ENCODE measurements around the gene AKAIN1.

GRCh38 chr18:5244941-5245340 is 47.9 kb upstream of the AKAIN1 start:
- TF ChIP-seq MXI1 (IDR thresholded peaks at IDR 0.05; ENCODE audit: low read depth, low read length), result no peak
- TF ChIP-seq, protein P1, sequence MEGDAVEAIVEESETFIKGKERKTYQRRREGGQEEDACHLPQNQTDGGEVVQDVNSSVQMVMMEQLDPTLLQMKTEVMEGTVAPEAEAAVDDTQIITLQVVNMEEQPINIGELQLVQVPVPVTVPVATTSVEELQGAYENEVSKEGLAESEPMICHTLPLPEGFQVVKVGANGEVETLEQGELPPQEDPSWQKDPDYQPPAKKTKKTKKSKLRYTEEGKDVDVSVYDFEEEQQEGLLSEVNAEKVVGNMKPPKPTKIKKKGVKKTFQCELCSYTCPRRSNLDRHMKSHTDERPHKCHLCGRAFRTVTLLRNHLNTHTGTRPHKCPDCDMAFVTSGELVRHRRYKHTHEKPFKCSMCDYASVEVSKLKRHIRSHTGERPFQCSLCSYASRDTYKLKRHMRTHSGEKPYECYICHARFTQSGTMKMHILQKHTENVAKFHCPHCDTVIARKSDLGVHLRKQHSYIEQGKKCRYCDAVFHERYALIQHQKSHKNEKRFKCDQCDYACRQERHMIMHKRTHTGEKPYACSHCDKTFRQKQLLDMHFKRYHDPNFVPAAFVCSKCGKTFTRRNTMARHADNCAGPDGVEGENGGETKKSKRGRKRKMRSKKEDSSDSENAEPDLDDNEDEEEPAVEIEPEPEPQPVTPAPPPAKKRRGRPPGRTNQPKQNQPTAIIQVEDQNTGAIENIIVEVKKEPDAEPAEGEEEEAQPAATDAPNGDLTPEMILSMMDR (IDR thresholded peaks at IDR 0.05 in 2 of 3, conservative IDR thresholded peaks at IDR 0.05 in 1 of 3; ENCODE audit: control insufficient read depth in 2 of 3, extremely low read depth in 1 of 3, insufficient read depth in 1 of 3, low read depth in 3 of 3, low read length in 3 of 3), result no peak
- TF ChIP-seq NBN (IDR thresholded peaks at IDR 0.05), result no peak
- no peak for TF ChIP-seq EZH2 (IDR thresholded peaks at IDR 0.05; ENCODE audit: borderline replicate concordance, control insufficient read depth, low read depth, low read length)
- no peak for TF ChIP-seq PAX8 (IDR thresholded peaks at IDR 0.05)
- TF ChIP-seq POLR2AphosphoS5 (IDR thresholded peaks at IDR 0.05; ENCODE audit: low read length), result no peak
- no peak for TF ChIP-seq RELA (IDR thresholded peaks at IDR 0.05; ENCODE audit: borderline replicate concordance, partially characterized antibody)
- TF ChIP-seq TAF1 (IDR thresholded peaks at IDR 0.05; ENCODE audit: borderline replicate concordance, low read depth, low read length), result no peak
- TF ChIP-seq, protein P2, sequence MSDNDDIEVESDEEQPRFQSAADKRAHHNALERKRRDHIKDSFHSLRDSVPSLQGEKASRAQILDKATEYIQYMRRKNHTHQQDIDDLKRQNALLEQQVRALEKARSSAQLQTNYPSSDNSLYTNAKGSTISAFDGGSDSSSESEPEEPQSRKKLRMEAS (IDR thresholded peaks at IDR 0.05; ENCODE audit: low read depth, low read length), result no peak
- no peak for TF ChIP-seq NFYB (IDR thresholded peaks at IDR 0.05; ENCODE audit: insufficient read depth, low read depth, low read length)

Measured in GM12878 (cell line).